Non-pigmented ciliary epithelial cell (primary cell): ENCODE results near the gene MAGI2.
"Not testable (repeated sequence)": the region's sequence is repeated elsewhere in the genome, so short reads cannot be mapped to it uniquely, and the experiment has no call there.

ENCODE experiments used
- DNase-seq: peaks from one replicate; pipeline ENCODE4 v3.0.0-alpha.2; 2010; ENCODE audit warnings: low read depth

MAGI2 gene

DNA sequence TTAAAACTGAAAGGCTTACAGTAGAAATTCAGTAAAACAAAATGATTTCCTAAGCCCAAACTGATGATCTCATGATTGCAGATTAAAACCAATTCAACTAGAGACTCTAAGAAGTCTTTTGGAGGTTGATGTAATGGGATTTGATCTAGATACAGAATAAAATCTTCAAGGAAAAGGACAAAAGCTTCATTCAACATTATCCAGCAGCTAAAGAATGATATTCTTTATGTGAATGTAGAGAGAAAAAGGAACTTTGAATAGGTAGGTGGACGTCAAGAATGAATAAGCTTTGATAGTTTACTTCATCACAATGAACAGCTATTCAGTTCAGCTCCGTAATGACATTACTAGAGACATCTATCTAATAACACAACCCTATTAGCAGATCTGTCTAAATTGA lies 910.5 kb downstream of the MAGI2 start:
- no peak for DNase-seq

- no peak for DNase-seq
Observed at GRCh38 chr7:78542541-78542940, 910.9 kb downstream of the MAGI2 start.

DNA sequence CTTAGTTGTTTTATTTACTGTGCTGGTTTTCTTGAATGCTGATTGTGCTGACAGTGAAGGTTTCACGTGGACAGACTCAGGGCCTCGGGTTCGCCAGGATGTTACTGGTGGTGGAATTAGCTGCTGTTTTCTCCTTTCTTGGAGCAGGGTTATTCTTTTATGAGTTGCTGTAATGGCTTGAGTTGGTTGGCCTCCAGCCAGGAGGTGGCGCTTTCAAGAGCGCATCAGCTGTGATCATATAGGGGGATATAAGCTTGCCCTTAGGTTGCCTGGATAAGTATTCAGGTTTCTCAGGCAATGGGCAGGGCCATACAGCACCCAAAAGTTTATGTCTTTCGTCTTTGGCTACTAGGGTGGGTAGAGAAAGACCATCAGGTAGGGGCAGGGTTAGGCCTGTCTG lies 913.6 kb downstream of the MAGI2 start:
- no peak for DNase-seq

- DNase-seq: no peak
Observed at GRCh38 chr7:78535655-78536054, 917.8 kb downstream of the MAGI2 start.

- DNase-seq: no peak
Observed at GRCh38 chr7:78530351-78530750, 923.1 kb downstream of the MAGI2 start.

DNA sequence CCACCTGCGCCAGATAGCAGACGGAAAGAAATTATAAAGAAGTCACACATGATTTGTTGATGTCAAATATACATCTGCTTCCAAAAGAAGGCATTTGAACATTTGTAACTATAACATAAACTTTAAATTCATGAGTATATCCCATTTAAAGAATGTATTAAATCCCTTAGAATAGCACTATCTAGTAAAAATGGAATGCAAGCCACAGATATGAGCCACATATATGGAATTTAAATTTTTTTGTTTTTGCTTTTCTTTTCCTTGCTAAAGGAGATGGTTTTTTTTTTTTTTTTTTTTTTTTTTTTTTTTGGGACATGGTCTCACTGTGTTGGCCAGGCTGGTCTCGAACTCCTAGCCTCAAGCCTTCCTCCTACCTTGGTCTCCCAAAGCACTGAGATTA lies 924.1 kb downstream of the MAGI2 start:
- DNase-seq: no peak

GRCh38 chr7:78528964-78529363 lies 924.5 kb downstream of the MAGI2 start:
- no peak for DNase-seq

DNA sequence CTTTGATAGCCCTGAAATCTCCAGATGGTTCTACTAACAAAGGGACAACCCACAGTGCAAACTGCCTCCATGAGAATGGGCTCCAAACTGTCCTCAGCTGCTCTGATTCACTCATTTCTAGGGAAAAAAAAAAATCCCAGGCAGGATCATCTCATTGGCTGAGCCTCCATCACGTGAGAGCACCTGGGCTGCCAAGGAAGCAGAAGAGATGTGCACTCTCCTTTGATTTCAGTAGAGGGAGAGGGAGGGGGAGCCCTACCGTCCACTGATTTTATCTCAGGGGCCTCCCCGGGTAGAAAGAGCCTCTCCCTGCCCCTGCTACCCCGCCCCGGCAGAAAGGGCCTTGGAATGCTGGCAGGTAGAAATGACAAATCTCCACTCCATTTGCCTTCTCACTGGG lies 929.5 kb downstream of the MAGI2 start:
- no peak for DNase-seq

DNA sequence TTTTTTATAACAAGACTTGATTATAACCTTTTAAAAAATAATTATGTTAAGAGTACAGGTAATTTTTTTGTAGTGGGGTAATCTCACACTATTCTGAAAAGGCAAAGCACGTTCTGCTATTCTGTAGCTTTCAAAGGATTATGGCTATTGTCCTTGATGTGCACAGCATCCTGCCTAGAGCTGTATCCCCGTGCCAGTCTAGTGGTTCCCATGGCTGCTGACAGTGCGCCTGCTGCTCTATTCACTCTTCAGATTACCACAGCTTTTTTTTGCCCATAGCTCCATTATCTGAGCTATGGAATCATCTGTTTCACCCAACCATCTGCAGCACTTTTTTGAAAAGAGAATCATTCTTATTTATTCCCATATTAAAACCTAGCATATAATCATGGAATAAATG lies 931.5 kb downstream of the MAGI2 start:
- no peak for DNase-seq

DNA sequence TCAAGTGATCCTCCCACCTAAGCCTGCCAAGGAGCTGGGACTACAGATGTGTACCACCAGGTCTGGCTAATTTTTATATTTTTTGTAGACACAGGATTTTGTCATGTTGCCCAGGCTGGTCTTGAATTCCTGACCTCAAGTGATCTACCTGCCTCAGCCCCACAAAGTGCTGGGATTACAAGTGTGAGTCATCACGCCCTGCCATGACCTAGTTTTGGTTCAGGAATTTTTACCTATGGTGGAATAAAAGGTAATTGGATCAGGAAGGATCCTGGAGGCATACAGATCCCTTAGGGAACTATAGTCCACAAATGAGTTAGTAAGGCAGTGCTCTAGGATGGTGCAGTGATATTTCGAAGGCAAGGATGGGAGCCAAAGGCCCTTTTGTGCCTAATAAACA lies 937.0 kb downstream of the MAGI2 start:
- DNase-seq: no peak

- DNase-seq: no peak
Observed at GRCh38 chr7:78514634-78515033, 938.8 kb downstream of the MAGI2 start.

DNA sequence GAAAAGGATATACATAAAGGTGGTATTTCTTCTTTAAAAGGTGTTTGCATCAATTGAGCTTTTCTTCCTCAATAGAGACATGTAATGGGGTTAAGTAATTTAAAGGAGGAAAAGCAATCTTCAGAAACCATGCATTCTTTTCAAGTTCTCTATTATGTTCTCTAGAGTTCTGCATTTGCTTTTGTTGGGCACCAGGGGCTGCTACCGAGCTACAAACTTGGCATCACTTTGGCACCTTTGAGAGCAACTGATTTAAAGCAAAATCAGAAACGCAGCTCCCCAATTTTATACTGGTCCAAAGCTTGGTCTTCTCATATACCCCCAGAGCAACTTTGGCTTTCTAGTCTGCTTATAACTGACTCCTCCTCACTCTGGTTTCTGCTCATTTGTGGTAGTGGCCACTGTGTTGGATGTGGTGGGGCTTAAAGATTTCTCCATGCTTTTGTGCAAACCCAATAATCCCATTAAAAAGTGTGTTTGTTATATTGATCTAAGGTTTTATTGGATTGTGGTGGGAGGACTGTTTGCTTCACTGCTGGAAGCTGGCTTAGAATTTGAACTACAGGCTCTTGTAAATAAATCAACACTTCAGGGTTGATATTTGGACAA lies 942.8 kb downstream of the MAGI2 start:
- DNase-seq: no peak

GRCh38 chr7:78503301-78503700 lies 950.2 kb downstream of the MAGI2 start:
- not testable (repeated sequence) for DNase-seq

GRCh38 chr7:78501064-78501463 lies 952.4 kb downstream of the MAGI2 start:
- no peak for DNase-seq

DNA sequence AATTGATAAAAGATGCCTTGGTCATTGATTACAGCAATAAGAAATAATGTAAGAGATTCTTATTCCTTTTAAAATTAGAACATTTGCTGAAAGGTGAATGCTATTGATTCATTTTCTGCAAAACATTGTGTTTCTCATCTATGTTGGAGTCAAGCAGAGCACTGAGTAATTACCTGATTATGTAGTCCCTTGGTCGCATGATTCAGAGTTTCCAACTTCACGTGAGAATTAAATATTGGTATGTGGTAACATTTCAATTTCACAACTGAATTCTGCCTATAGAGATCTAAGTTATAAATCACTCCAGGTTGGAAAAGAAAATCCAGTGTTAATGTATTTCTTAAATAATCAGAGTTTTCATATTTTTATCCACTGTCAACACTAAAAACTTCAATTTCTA lies 953.5 kb downstream of the MAGI2 start:
- no peak for DNase-seq

GRCh38 chr7:78499283-78499682 lies 954.2 kb downstream of the MAGI2 start:
- no peak for DNase-seq

DNA sequence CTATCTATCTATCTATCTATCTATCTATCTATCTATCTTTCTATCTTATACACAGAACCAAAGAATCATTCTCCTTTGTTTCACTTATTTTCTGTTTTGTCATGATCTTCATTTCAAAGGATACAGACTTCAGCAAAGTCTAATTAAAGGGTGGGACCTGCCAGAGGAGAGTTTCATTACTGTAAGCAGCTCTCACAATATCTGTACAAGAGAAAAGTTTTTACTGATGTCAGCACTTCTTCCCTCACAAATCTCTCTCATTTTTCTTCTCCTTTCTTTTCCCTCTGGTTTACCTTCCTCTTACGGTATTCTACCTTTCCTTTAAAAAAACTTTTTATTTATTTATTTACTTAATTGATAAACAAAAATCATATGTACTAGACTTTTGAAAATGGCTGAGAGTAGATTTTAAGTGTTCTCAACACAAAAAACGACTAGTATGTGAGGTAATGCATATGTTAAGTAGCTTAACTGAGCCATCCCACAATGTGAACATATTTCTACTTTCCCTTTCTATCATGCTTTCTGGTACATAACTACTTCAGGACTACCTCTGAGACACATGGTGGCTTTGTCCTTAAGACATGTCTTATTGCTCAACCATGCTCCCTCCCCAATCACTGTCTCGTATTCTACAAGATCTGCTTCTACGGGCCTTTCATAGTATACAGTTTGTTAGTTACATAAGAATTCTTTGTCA lies 955.6 kb downstream of the MAGI2 start:
- no peak for DNase-seq

GRCh38 chr7:78496096-78496630 lies 957.3 kb downstream of the MAGI2 start:
- DNase-seq: no peak

GRCh38 chr7:78493401-78493800 lies 960.1 kb downstream of the MAGI2 start:
- DNase-seq: no peak

DNA sequence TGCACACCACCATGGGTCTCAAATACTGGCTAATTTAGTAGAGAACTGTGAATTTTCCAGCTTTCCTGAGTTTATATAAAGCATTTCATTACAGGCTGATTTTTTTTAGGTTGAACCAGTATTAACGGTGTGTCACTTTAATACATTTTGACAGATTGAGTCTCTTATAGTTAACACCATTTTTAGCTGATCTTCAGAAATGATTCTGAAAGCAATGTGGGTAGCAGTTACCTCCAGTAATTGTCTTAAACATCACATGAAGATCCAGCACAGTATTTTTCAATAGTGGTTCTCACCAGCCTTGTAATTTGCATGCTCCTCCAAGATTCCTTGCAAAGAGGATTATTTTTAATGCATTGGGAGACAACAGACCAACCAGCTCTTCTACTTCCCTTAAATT lies 961.3 kb downstream of the MAGI2 start:
- DNase-seq: no peak

DNA sequence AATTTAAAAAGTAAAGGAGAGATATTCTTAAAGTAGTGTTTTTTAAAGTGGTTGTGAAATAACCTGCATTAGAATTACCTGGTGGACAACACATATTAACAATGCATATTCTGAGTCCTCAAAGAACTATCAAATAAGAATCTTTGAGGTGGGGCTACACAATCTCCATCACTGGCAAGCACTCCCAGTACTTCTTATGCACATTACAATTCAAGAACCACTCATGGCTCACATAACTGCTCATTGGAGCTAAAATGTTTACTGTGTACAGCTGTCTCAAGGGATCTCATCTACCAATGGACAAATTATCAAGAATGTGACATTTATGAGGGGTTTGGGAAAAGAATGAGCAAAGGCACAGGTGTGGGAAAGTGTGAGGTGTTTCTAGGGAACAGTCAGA lies 962.9 kb downstream of the MAGI2 start:
- no peak for DNase-seq

GRCh38 chr7:78489476-78490240 lies 963.8 kb downstream of the MAGI2 start:
- no peak for DNase-seq

- no peak for DNase-seq
Observed at GRCh38 chr7:78487464-78487863, 966.0 kb downstream of the MAGI2 start.
